Heart left ventricle (tissue), 13 donors: ENCODE results near the gene BCAS1.

Experiments
- POLR2A ChIP-seq, 2 donors: fragments of 450-650 bp; IDR thresholded peaks; one replicate each; pipeline ENCODE4 v1.6.1; 2017; ENCODE audit warnings: antibody characterized with exemption in 2 of 2, mild to moderate bottlenecking in 2 of 2, moderate library complexity in 2 of 2
- TF ChIP-seq, protein P1 (sequence below), 12 donors: fragments of 200-600 bp; sonication (generic) in 4 of 12; IDR thresholded peaks; one replicate each; pipeline versions ENCODE4 v1.5.0 to v1.8.0; 2018 to 2022; ENCODE audit warnings: antibody characterized with exemption in 12 of 12, mild to moderate bottlenecking in 5 of 12
- donor health status: ischemic (EF 13 %, LVEDD 7.1; RV severe dilation, severe dysfunction).
- donor health status: DM: no; HTN: yes; CAD: no.
- donor health status: DM: no; HTN: no; CAD: no.
- donor health status: ischemic (EF 25% LVEDD 6.9; RV normal size, moderate dysfunction).
- donor health status: ischemic (EF 25% LVEDD 5.7; RV mildly dilated, moderate dysfunction).
- donor health status: ischemic (EF 35%, LVEDD 5.7; RV mildly dilated, moderate dysfunction).
- donor health status: nonischemic (EF 11% LVEDD 7.7; RV severe dilation, severe dysfunction).
- donor health status: DM: yes; HTN: yes; CAD: no.
- donor health status: PGD.
- donor health status: ischemic (EF 29% LVEDD 5.4; RV normal size, mild dysfunction).
- donor health status: nonischemic (EF 23%, LVEDD 6.1; RV moderate dilation, normal function).

DNA sequence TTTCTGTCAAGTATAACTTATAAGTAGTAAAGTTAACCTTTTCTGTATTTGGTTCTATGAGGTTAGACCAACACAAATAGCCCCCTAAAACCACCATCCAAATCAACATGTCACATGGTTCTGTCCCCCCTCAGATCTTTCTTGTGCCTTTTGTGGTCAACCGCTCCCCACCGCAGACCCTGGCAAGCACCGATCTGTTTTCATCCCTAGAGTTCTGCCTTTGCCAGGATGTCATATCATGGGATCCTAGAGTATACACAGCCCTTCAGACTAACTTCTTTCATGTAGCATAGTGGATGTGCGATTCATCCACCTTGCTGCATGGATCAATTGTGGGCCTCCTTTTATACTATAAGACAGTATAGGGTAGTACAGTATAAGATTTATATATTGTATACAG is 124.3 kb downstream of the BCAS1 start:
- TF ChIP-seq POLR2A (IDR thresholded peaks at IDR 0.05): no peak
- TF ChIP-seq, protein P1, sequence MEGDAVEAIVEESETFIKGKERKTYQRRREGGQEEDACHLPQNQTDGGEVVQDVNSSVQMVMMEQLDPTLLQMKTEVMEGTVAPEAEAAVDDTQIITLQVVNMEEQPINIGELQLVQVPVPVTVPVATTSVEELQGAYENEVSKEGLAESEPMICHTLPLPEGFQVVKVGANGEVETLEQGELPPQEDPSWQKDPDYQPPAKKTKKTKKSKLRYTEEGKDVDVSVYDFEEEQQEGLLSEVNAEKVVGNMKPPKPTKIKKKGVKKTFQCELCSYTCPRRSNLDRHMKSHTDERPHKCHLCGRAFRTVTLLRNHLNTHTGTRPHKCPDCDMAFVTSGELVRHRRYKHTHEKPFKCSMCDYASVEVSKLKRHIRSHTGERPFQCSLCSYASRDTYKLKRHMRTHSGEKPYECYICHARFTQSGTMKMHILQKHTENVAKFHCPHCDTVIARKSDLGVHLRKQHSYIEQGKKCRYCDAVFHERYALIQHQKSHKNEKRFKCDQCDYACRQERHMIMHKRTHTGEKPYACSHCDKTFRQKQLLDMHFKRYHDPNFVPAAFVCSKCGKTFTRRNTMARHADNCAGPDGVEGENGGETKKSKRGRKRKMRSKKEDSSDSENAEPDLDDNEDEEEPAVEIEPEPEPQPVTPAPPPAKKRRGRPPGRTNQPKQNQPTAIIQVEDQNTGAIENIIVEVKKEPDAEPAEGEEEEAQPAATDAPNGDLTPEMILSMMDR (IDR thresholded peaks at IDR 0.05): no peak
